ENCODE measurements around the gene WWOX.

DNA sequence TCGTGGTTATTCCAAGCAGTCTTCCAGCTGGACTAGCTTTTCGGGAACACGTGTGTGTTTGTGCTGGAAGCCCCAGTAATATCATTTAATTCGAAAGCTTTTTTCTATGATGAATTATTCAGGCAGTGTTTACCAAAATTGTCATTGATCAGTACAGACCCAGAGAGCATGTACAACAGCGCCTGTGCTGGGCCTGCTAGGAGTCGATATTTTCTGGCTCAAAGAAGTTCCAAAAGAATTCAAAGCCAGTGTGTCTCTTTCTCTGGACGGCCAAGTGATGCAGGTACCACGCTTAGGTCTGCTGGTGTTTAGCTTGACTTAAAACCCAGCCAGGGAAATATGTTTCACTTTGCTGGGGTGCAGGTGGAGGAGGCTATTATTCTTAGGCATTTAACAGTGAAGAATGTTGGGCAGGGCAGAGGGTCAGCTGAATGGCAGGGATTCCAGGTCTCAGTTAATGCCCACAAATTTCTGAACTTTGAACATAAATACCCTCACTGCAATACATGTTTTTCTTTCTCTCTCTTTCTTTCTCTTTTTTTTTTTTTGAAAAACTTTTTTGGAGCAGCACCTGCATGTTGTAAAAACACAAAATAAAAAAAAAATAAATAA is 401.3 kb downstream of the WWOX start:
- TF ChIP-seq SUZ12 (IDR thresholded peaks at IDR 0.05; ENCODE audit: extremely low read depth, insufficient read depth, insufficient read length): no peak
- TF ChIP-seq YY1 (IDR thresholded peaks at IDR 0.05; ENCODE audit: insufficient read depth, insufficient read length): no peak
- TF ChIP-seq ZNF274 (IDR thresholded peaks at IDR 0.05; ENCODE audit: low read depth, low read length): no peak

Data from NT2/D1 (cell line).